Measurements from ENCODE around the gene TNNC1. TPM values are rescaled to one million over a fixed set of nuclear protein-coding genes. Genes with fewer than 3 reads are reported as not detected.

TNNC1 gene
- total RNA-seq, 1 donor from 2014 or later = not detected

DNA sequence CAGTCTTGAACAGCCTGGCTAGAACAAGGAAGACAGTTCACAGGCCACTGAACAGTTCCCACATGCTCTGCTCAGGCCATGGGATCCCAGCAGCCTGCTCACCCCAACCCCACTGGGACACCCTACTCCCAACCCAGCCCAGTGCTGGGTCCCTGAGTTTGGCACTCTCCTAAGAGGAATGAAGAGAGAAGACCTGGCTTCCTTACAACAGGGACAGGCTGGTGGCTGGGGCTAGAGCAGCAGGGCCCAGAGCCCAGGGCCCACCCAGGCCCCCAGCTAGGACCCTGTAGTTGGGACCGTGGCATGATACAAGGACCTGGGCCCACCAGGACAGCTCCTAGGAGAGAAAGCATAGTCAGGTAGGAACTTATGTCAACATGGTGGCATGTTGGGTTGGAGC, 52.3 kb downstream of the TNNC1 start:
- no peak for DNase-seq (ENCODE audit: low read depth, low spot score)

Other genes starting within 250 kb of the TNNC1 start
- gene TLR9, start 228.4 kb downstream of the TNNC1 start, total RNA-seq = 0.04 TPM in 1 of 2 replicates, not detected in the other
- 117 and 154 TPM in 2 replicates for gene TWF2, start 214.9 kb downstream of the TNNC1 start, total RNA-seq
- 15.5 and 15.9 TPM in 2 replicates for gene PPM1M, start 208.3 kb downstream of the TNNC1 start, total RNA-seq
- 98.5 and 108 TPM in 2 replicates for gene WDR82, start 175.4 kb downstream of the TNNC1 start, total RNA-seq
- 14.3 and 20.6 TPM in 2 replicates for gene GLYCTK, start 166.2 kb downstream of the TNNC1 start, total RNA-seq
- gene DNAH1, start 137.7 kb downstream of the TNNC1 start, total RNA-seq = 1.3 and 2.5 TPM in 2 replicates
- 83.5 and 91.3 TPM in 2 replicates for gene BAP1, start 44.0 kb downstream of the TNNC1 start, total RNA-seq
- gene PHF7, start 43.4 kb downstream of the TNNC1 start, total RNA-seq = 3.5 and 5.3 TPM in 2 replicates
- gene SEMA3G, start 8.9 kb downstream of the TNNC1 start, total RNA-seq = 2.1 and 6.4 TPM in 2 replicates
- gene NISCH, start 1.6 kb upstream of the TNNC1 start, total RNA-seq = 57.2 and 88.7 TPM in 2 replicates
- gene STAB1, start 41.3 kb upstream of the TNNC1 start, total RNA-seq = 189 and 237 TPM in 2 replicates
- 50.1 and 53.8 TPM in 2 replicates for gene NT5DC2, start 79.8 kb upstream of the TNNC1 start, total RNA-seq
- gene UQCC5, start 82.6 kb upstream of the TNNC1 start, total RNA-seq = 5.1 and 7.5 TPM in 2 replicates
- gene PBRM1, start 231.9 kb upstream of the TNNC1 start, total RNA-seq = 63.0 and 92.9 TPM in 2 replicates
- gene GNL3, start 232.0 kb upstream of the TNNC1 start, total RNA-seq = 124 and 133 TPM in 2 replicates